A549 (cell line): ENCODE measurements around the gene GPRC5D. TPM values are rescaled to one million over a fixed set of nuclear protein-coding genes. Genes with fewer than 3 reads are reported as not detected.

ENCODE experiments used
- ATAC-seq, 2 experiments: fragments of 200-7000 bp in 1 of 2; fragments of >200 bp in 1 of 2; cut with Nextera tagmentation in 1 of 2; cut with Tn5 transposase in 1 of 2; 3 replicates each; pipeline versions ENCODE4 v1.8.0 to v1.9.1; 2018 to 2020; ENCODE audit warnings: mild to moderate bottlenecking in 1 of 2, moderate library complexity in 1 of 2
- CTCF ChIA-PET: fragments of 300-600 bp; sonication (Branson Sonifier 250); formaldehyde crosslinking; extraction: SDS; loops from one replicate; lab custom pipeline; 2021; ENCODE audit warnings: antibody characterized with exemption, inconsistent platforms; lab: Yijun Ruan, JAX
- POLR2A ChIA-PET: fragments of 350-600 bp; formaldehyde crosslinking; extraction: SDS; loops from one replicate; lab custom pipeline; 2021; ENCODE audit warnings: antibody characterized with exemption, inconsistent platforms; lab: Yijun Ruan, JAX
- DNase-seq, 2 experiments: peaks; one replicate each; pipeline versions ENCODE4 v3.0.0 to v3.0.0-alpha.2; 2011 to 2016; ENCODE audit warnings: low read depth in 1 of 2, low spot score in 1 of 2
- FAIRE-seq: peaks from 2 replicates; lab custom pipeline; 2011; peaks lifted over from hg19 to GRCh38; lab: Jason Lieb, UNC
- H3K27ac ChIP-seq, 2 experiments: fragments of >200 bp; sonication (Bioruptor Twin); formaldehyde crosslinking; 3 replicates each; pipeline ENCODE4 v1.5.1; 2016 to 2017
- H3K4me1 ChIP-seq: fragments of >200 bp; sonication (Bioruptor Twin); formaldehyde crosslinking; 3 replicates; pipeline ENCODE4 v1.6.1; 2016
- H3K4me2 ChIP-seq: fragments of >200 bp; sonication (Bioruptor Twin); formaldehyde crosslinking; 3 replicates; pipeline ENCODE4 v1.6.1; 2016
- H3K4me3 ChIP-seq: fragments of >200 bp; sonication (Bioruptor Twin); formaldehyde crosslinking; 3 replicates; pipeline ENCODE4 v1.5.1; 2016
- H3K9me3 ChIP-seq: fragments of >200 bp; sonication (Bioruptor Twin); formaldehyde crosslinking; 3 replicates; pipeline ENCODE4 v1.6.1; 2016
- BHLHE40 ChIP-seq: IDR thresholded peaks from 2 replicates; pipeline ENCODE4 v1.6.1; 2012; ENCODE audit warnings: low read depth, low read length, inconsistent platforms
- CBX2 ChIP-seq: fragments of 200-600 bp; sonication (generic); IDR thresholded peaks from 2 replicates; pipeline ENCODE4 v1.6.1; 2016; ENCODE audit warnings: low read depth, mild to moderate bottlenecking, borderline replicate concordance
- CEBPB ChIP-seq, 2 experiments: fragments of >200 bp in 1 of 2; sonication (Bioruptor Twin) in 1 of 2; formaldehyde crosslinking in 1 of 2; IDR thresholded peaks; 2 replicates each; pipeline ENCODE4 v1.6.1; 2012 to 2016
- CHD2 ChIP-seq: fragments of 150-350 bp; IDR thresholded peaks from 2 replicates; pipeline ENCODE4 v1.6.1; 2014; ENCODE audit warnings: low read length; ENCODE audit not compliant: partially characterized antibody
- EP300 ChIP-seq, 2 experiments: fragments of >200 bp; sonication (Bioruptor Twin); formaldehyde crosslinking; IDR thresholded peaks; 2 replicates in 1 of 2; 3 replicates in 1 of 2; pipeline ENCODE4 v1.6.1; 2016 to 2017
- ESRRA ChIP-seq: fragments of 150-350 bp; IDR thresholded peaks from 2 replicates; pipeline ENCODE4 v1.6.1; 2014; ENCODE audit warnings: mild to moderate bottlenecking, low read length, borderline replicate concordance
- FOSL2 ChIP-seq, 2 experiments: fragments of 450-650 bp in 1 of 2; fragments of >200 bp in 1 of 2; sonication (Bioruptor Twin) in 1 of 2; formaldehyde crosslinking; IDR thresholded peaks; 2 replicates each; pipeline versions ENCODE4 v1.5.0 to v1.6.1; 2016 to 2020; ENCODE audit warnings: mild to moderate bottlenecking in 1 of 2, moderate library complexity in 1 of 2
- FOXS1 ChIP-seq: fragments of 250-450 bp; sonication (Bioruptor Pico); IDR thresholded peaks from 2 replicates; pipeline ENCODE4 v1.5.0; 2020; ENCODE audit warnings: mild to moderate bottlenecking, moderate library complexity
- GATA3 ChIP-seq: IDR thresholded peaks from 2 replicates; pipeline ENCODE4 v1.6.1; 2012; ENCODE audit warnings: borderline replicate concordance
- HES2 ChIP-seq: fragments of >200 bp; sonication (Bioruptor Twin); formaldehyde crosslinking; IDR thresholded peaks from 2 replicates; pipeline ENCODE4 v1.6.1; 2016
- HMGXB4 ChIP-seq: fragments of 250-450 bp; sonication (Bioruptor Pico); IDR thresholded peaks from 2 replicates; pipeline ENCODE4 v1.5.0; 2021; ENCODE audit warnings: mild to moderate bottlenecking, moderate library complexity, borderline replicate concordance
- HOXA7 ChIP-seq: fragments of 250-450 bp; sonication (Bioruptor Pico); IDR thresholded peaks from 2 replicates; pipeline ENCODE4 v1.5.0; 2020; ENCODE audit warnings: mild to moderate bottlenecking, moderate library complexity
- HOXB5 ChIP-seq: fragments of 250-450 bp; sonication (Bioruptor Pico); IDR thresholded peaks from 2 replicates; pipeline ENCODE4 v1.5.0; 2020; ENCODE audit warnings: mild to moderate bottlenecking, moderate library complexity
- JUN ChIP-seq, 2 experiments: fragments of >200 bp; sonication (Bioruptor Twin); formaldehyde crosslinking; IDR thresholded peaks; 2 replicates in 1 of 2; 3 replicates in 1 of 2; pipeline ENCODE4 v1.6.1; 2016 to 2017
- KDM1A ChIP-seq: fragments of 200-600 bp; sonication (generic); IDR thresholded peaks from 2 replicates; pipeline ENCODE4 v1.6.1; 2016; ENCODE audit warnings: low read depth, mild to moderate bottlenecking
- KDM5A ChIP-seq: fragments of 200-600 bp; sonication (generic); IDR thresholded peaks from 2 replicates; pipeline ENCODE4 v1.6.1; 2016; ENCODE audit warnings: antibody characterized with exemption, mild to moderate bottlenecking
- MYC ChIP-seq: IDR thresholded peaks from 2 replicates; pipeline ENCODE4 v1.6.1; 2012; ENCODE audit warnings: mild to moderate bottlenecking, inconsistent platforms, low read length, improper control_type of control experiment, borderline replicate concordance
- NFE2L2 ChIP-seq: fragments of 150-350 bp; conservative IDR thresholded peaks from 2 replicates; pipeline ENCODE4 v1.6.1; 2014; ENCODE audit warnings: low read length
- NR3C1 ChIP-seq: fragments of >200 bp; sonication (Bioruptor Twin); formaldehyde crosslinking; IDR thresholded peaks from 3 replicates; pipeline ENCODE4 v1.6.1; 2017
- REST ChIP-seq: fragments of 200-600 bp; sonication (generic); IDR thresholded peaks from 2 replicates; pipeline ENCODE4 v1.6.1; 2016; ENCODE audit warnings: antibody characterized with exemption, mild to moderate bottlenecking, moderate library complexity
- RFX5 ChIP-seq: fragments of 450-650 bp; IDR thresholded peaks from 2 replicates; pipeline ENCODE4 v1.7.1; 2014; ENCODE audit warnings: antibody characterized with exemption, mild to moderate bottlenecking, moderate library complexity
- SREBF2 ChIP-seq: fragments of 450-650 bp; IDR thresholded peaks from 2 replicates; pipeline ENCODE4 v1.6.1; 2014; ENCODE audit warnings: mild to moderate bottlenecking, moderate library complexity
- TP53 ChIP-seq: fragments of 250-450 bp; sonication (Bioruptor Pico); IDR thresholded peaks from 2 replicates; pipeline ENCODE4 v1.5.0; 2021; ENCODE audit warnings: mild to moderate bottlenecking, moderate library complexity
- ZC3H11A ChIP-seq: fragments of 450-650 bp; IDR thresholded peaks from 2 replicates; pipeline ENCODE4 v1.6.1; 2014; ENCODE audit warnings: antibody characterized with exemption, mild to moderate bottlenecking
- ZFP36 ChIP-seq: fragments of 450-650 bp; IDR thresholded peaks from 2 replicates; pipeline ENCODE4 v1.6.1; 2014; ENCODE audit warnings: borderline replicate concordance; ENCODE audit not compliant: partially characterized antibody
- ZNF302 ChIP-seq: fragments of 250-450 bp; sonication (Bioruptor Pico); IDR thresholded peaks from 2 replicates; pipeline ENCODE4 v1.9.0; 2021; ENCODE audit warnings: inconsistent platforms, mild to moderate bottlenecking, moderate library complexity
- WGBS: methylation state at CpG from one replicate; pipeline ENCODE4 v1.1.6; 2017; ENCODE audit errors: missing lambda C conversion rate; 5-methylcytosine and 5-hydroxymethylcytosine counted together
- polyA plus RNA-seq, 4 experiments: library from polyadenylated mRNA; depleted of rRNA in 3 of 4; stranded (reverse); fragments of >200 nt; fragmentation: RNase III in 1 of 4; extraction: RNeasy Plus Mini Kit Qiagen cat#74134 plus additional on column Dnase treatment in 1 of 4; gene quantifications; 2 replicates in 3 of 4; 3 replicates in 1 of 4; pipeline ENCODE4 v1.2.3, GENCODE V29; 2011 to 2017

GPRC5D gene
- polyA plus RNA-seq, 2 of the 4 experiments (the other 2 are of a cell fraction) = not detected

- DNase-seq (no peak), ATAC-seq (no peak), FAIRE-seq (no peak)
- TF ChIP-seq ZC3H11A (no peak), FOXS1 (CRISPR knock-in tag) (no peak), BHLHE40 (no peak), ZNF302 (CRISPR knock-in tag) (no peak), HOXA7 (CRISPR knock-in tag) (no peak), CHD2 (no peak), MYC (no peak), HOXB5 (CRISPR knock-in tag) (no peak), TP53 (CRISPR knock-in tag) (no peak), KDM1A (no peak)
- 97% methylated on average over 1 of the region's 1 CpG for WGBS
- Histone ChIP-seq H3K4me1 (peaks cover 22% of the 10 kb centered on the region), H3K9me3 (no peaks in the 10 kb centered on the region), H3K4me3 (no peak overlapping the region), H3K4me2 (no peak overlapping the region), H3K27ac (no peak overlapping the region)
- ChIA-PET CTCF (interaction anchor here (0.8 to 1.5 kb wide), 3 partner anchors 23 to 255 kb away, joined by 3 to 6 read pairs (median 3); no protein-coding TSS in a partner anchor), POLR2A (no interaction called here)
Observed at GRCh38 chr12:12951504-12951903, 466 bp downstream of the GPRC5D start.

- Histone ChIP-seq H3K27ac (no peak overlapping the region), H3K4me1 (peaks cover 6% of the 10 kb centered on the region; the same call in 1 of the 3 replicates), H3K4me3 (no peak overlapping the region), H3K9me3 (no peaks in the 10 kb centered on the region), H3K4me2 (no peak overlapping the region)
- DNase-seq (no peak), ATAC-seq (no peak), FAIRE-seq (no peak)
- TF ChIP-seq SREBF2 (no peak), ZNF302 (CRISPR knock-in tag) (no peak), MYC (no peak), ZFP36 (no peak), HMGXB4 (CRISPR knock-in tag) (no peak), NR3C1 (no peak), ZC3H11A (no peak), RFX5 (no peak), FOSL2 (IDR thresholded peaks at IDR 0.05) (no peak), FOSL2 (CRISPR knock-in tag; IDR thresholded peaks at IDR 0.05) (no peak), CBX2 (no peak), ESRRA (no peak), EP300 (IDR thresholded peaks at IDR 0.05) (no peak), JUN (IDR thresholded peaks at IDR 0.05) (no peak), HES2 (no peak)
- CTCF ChIA-PET = interaction anchor here (0.8 to 1.9 kb wide), 3 partner anchors 22 to 35 kb away, joined by 3 to 4 read pairs (median 4); no protein-coding TSS in a partner anchor
- WGBS = 87% methylated on average over 4 of the region's 4 CpGs
- POLR2A ChIA-PET = interaction anchor here (0.6 kb wide), 1 partner anchor 28 kb away, joined by 4 read pairs; no protein-coding TSS in a partner anchor
Observed at GRCh38 chr12:12947902-12948301, 4.1 kb downstream of the GPRC5D start.

GRCh38 chr12:12946686-12947355, 5.1 kb downstream of the GPRC5D start:
- Histone ChIP-seq H3K9me3 (no peaks in the 10 kb centered on the region), H3K4me3 (no peak overlapping the region), H3K4me1 (peaks cover 6% of the 10 kb centered on the region; the same call in 1 of the 3 replicates), H3K27ac (no peak overlapping the region), H3K4me2 (no peak overlapping the region)
- FAIRE-seq (peak; percentile 32), ATAC-seq (peak in 1 of 2 experiments; percentile 29; a peak in 2 of 6 replicates), DNase-seq (no peak)
- 61% methylated on average over 7 of the region's 7 CpGs for WGBS
- POLR2A ChIA-PET = no interaction called here
- CTCF ChIA-PET = interaction anchor here (0.6 to 1.9 kb wide), 4 partner anchors 13 to 1428 kb away, joined by 3 to 4 read pairs (median 3); no protein-coding TSS in a partner anchor
- TF ChIP-seq REST (no peak), KDM5A (no peak), CEBPB (IDR thresholded peaks at IDR 0.05) (no peak), HMGXB4 (CRISPR knock-in tag) (no peak), FOSL2 (IDR thresholded peaks at IDR 0.05) (no peak), FOSL2 (CRISPR knock-in tag; IDR thresholded peaks at IDR 0.05) (no peak), ZFP36 (no peak), NFE2L2 (no peak), GATA3 (no peak)
